Measurements from ENCODE around the gene ZNF548. TPM values are rescaled to one million over a fixed set of nuclear protein-coding genes. Genes with fewer than 3 reads are reported as not detected.
A peak's percentile ranks its signal among the peaks of the same experiment; 100 is the strongest.
"Not testable (repeated sequence)": the region's sequence is repeated elsewhere in the genome, so short reads cannot be mapped to it uniquely, and the experiment has no call there.

The ZNF548 gene
- total RNA-seq, 4 donors from 2014 or later, result 4.2 to 13.1 (median 8.2) TPM

- peak within 1 kb of the TSS; percentile 89 to 97 (median 93) for H3K27ac ChIP-seq
- intact Hi-C loops (cut with DNase I; ENCODE audit: low total_unique reads) (no loop called here), in situ Hi-C loops (cut with MboI; ENCODE audit: low pct_ligation_motif_present in 1 of 4, low pct_unique_long_range_greater_than_20kb in 1 of 4, low sequenced_read_pairs in 3 of 4) (no loop called here)
- peak within 1 kb of the TSS; percentile 63 to 91 (median 65) for H3K4me3 ChIP-seq
- DNase-seq, result peak; percentile 99
- WGBS, 2 donors (ENCODE audit: low coverage in 1 of 2), result 3% methylated on average over 42 of the region's 47 CpGs; no CpG with 5 or more reads in 1 of the 2 donors
- peaks cover 0 to 15% (median 12%) of the 10 kb centered on the region in 4 donors for H3K4me1 ChIP-seq
- H3K36me3 ChIP-seq, result peaks cover 0 to 18% (median 3%) of the 10 kb centered on the region in 4 donors
- peaks cover 6 to 32% of the 10 kb centered on the region in 2 donors for H3K9me3 ChIP-seq
- TF ChIP-seq POLR2AphosphoS5 (IDR thresholded peaks at IDR 0.05) (peak; percentile 58 to 86 (median 76)), EP300 (IDR thresholded peaks at IDR 0.05; ENCODE audit: low read depth) (peak; percentile 26), POLR2A (IDR thresholded peaks at IDR 0.05) (peak; percentile 67)
- TF ChIP-seq, protein P1, sequence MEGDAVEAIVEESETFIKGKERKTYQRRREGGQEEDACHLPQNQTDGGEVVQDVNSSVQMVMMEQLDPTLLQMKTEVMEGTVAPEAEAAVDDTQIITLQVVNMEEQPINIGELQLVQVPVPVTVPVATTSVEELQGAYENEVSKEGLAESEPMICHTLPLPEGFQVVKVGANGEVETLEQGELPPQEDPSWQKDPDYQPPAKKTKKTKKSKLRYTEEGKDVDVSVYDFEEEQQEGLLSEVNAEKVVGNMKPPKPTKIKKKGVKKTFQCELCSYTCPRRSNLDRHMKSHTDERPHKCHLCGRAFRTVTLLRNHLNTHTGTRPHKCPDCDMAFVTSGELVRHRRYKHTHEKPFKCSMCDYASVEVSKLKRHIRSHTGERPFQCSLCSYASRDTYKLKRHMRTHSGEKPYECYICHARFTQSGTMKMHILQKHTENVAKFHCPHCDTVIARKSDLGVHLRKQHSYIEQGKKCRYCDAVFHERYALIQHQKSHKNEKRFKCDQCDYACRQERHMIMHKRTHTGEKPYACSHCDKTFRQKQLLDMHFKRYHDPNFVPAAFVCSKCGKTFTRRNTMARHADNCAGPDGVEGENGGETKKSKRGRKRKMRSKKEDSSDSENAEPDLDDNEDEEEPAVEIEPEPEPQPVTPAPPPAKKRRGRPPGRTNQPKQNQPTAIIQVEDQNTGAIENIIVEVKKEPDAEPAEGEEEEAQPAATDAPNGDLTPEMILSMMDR (IDR thresholded peaks at IDR 0.05), result no peak
- no peaks in the 10 kb centered on the region for H3K27me3 ChIP-seq
Measured at GRCh38 chr19:57362997-57363687, 26.5 kb upstream of the ZNF548 start, which contains the start of the genes TRAPPC2B and ZNF547. Gene TRAPPC2B (plus strand): TSS chr19:57363551. CDS start chr19:57364834, 1,283 bp downstream. Gene ZNF547 (plus strand): TSS chr19:57363551. CDS start chr19:57368556, 5,005 bp downstream.

GRCh38 chr19:57363688-57364181 is 25.9 kb upstream of the ZNF548 start:
- peaks cover 6 to 28% of the 10 kb centered on the region in 2 donors for H3K9me3 ChIP-seq

GRCh38 chr19:57366776-57367175 is 22.9 kb upstream of the ZNF548 start:
- intact Hi-C loops (cut with DNase I; ENCODE audit: low total_unique reads) (no loop called here), in situ Hi-C loops (cut with MboI; ENCODE audit: low pct_ligation_motif_present in 1 of 4, low pct_unique_long_range_greater_than_20kb in 1 of 4, low sequenced_read_pairs in 3 of 4) (no loop called here)
- TF ChIP-seq POLR2A (IDR thresholded peaks at IDR 0.05), result no peak
- no peak for TF ChIP-seq EP300 (IDR thresholded peaks at IDR 0.05; ENCODE audit: low read depth)
- no peak for TF ChIP-seq POLR2AphosphoS5 (IDR thresholded peaks at IDR 0.05)
- TF ChIP-seq, protein P1 (IDR thresholded peaks at IDR 0.05), result no peak
- Histone ChIP-seq H3K36me3 (peaks cover 0 to 9% (median 3%) of the 10 kb centered on the region in 4 donors), H3K27ac (no peak overlapping the region), H3K9me3 (peaks cover 6 to 13% of the 10 kb centered on the region in 2 donors), H3K4me3 (no peak overlapping the region), H3K27me3 (no peaks in the 10 kb centered on the region), H3K4me1 (peaks cover 0 to 15% (median 12%) of the 10 kb centered on the region in 4 donors)
- WGBS, 2 donors (ENCODE audit: low coverage in 1 of 2), result 91% methylated on average over 2 of the region's 2 CpGs; no CpG with 5 or more reads in 1 of the 2 donors
- no peak for DNase-seq

More at GRCh38 chr19:57363688-57364181, 25.9 kb upstream of the ZNF548 start:
- H3K36me3 ChIP-seq, result peaks cover 0 to 12% (median 3%) of the 10 kb centered on the region in 4 donors
- H3K27ac ChIP-seq, result peak overlapping the region; percentile 89 to 97 (median 93)
- 3 to 13% methylated on average over 3 to 11 of the region's 18 CpGs for WGBS, 2 donors (ENCODE audit: low coverage in 1 of 2)
- DNase-seq, result no peak
- in situ Hi-C loops (cut with MboI; ENCODE audit: low pct_ligation_motif_present in 1 of 4, low pct_unique_long_range_greater_than_20kb in 1 of 4, low sequenced_read_pairs in 3 of 4), result no loop called here
- H3K4me3 ChIP-seq, result peak overlapping the region; percentile 63 to 91 (median 65)
- H3K27me3 ChIP-seq, result no peaks in the 10 kb centered on the region
- TF ChIP-seq, protein P1 (IDR thresholded peaks at IDR 0.05), result no peak
- intact Hi-C loops (cut with DNase I; ENCODE audit: low total_unique reads), result no loop called here
- H3K4me1 ChIP-seq, result peaks cover 0 to 15% (median 12%) of the 10 kb centered on the region in 4 donors

DNA sequence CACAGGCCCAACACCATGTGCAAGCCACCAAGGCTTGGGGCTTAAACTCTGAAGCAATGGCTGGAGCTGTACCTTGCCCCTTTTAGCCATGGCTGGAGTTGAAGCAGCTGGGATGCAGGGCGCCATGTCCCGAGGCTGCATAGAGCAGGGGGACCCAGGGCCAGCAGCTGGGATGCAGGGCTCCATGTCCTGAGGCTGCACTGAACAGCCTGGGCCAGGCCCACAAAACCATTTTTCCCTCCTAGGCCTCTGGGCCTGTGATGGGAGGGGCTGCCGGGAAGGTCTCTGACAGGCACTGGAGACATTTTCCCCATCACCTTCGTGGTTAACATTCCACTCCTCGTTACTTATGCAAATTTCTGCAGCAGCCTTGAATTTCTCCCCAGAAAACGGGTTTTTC is 15.5 kb upstream of the ZNF548 start:
- TF ChIP-seq POLR2AphosphoS5 (IDR thresholded peaks at IDR 0.05), result no peak
- H3K4me1 ChIP-seq, result no peaks in the 10 kb centered on the region
- peaks cover 0 to 43% (median 10%) of the 10 kb centered on the region in 4 donors for H3K36me3 ChIP-seq
- 84 to 95% methylated on average over 2 to 4 of the region's 6 CpGs for WGBS, 2 donors (ENCODE audit: low coverage in 1 of 2)
- peaks cover 31 to 33% of the 10 kb centered on the region in 2 donors for H3K9me3 ChIP-seq
- DNase-seq, result no peak
- intact Hi-C loops (cut with DNase I; ENCODE audit: low total_unique reads), result no loop called here
- in situ Hi-C loops (cut with MboI; ENCODE audit: low pct_ligation_motif_present in 1 of 4, low pct_unique_long_range_greater_than_20kb in 1 of 4, low sequenced_read_pairs in 3 of 4), result no loop called here
- no peak overlapping the region for H3K4me3 ChIP-seq
- H3K27me3 ChIP-seq, result no peaks in the 10 kb centered on the region
- H3K27ac ChIP-seq, result no peak overlapping the region

GRCh38 chr19:57374647-57375046 is 15.0 kb upstream of the ZNF548 start:
- H3K4me1 ChIP-seq; H3K27me3 ChIP-seq; in situ Hi-C loops (cut with MboI; ENCODE audit: low pct_ligation_motif_present in 1 of 4, low pct_unique_long_range_greater_than_20kb in 1 of 4, low sequenced_read_pairs in 3 of 4); intact Hi-C loops (cut with DNase I; ENCODE audit: low total_unique reads); DNase-seq; H3K27ac ChIP-seq; H3K4me3 ChIP-seq: not testable (repeated sequence)
- peaks cover 0 to 43% (median 10%) of the 10 kb centered on the region in 4 donors for H3K36me3 ChIP-seq
- peaks cover 31 to 37% of the 10 kb centered on the region in 2 donors for H3K9me3 ChIP-seq
- 96% methylated on average over 2 of the region's 2 CpGs; no CpG with 5 or more reads in 1 of the 2 donors for WGBS, 2 donors (ENCODE audit: low coverage in 1 of 2)
